AG04450 (cell line): ENCODE data around the gene CCM2L. TPM values are rescaled to one million over a fixed set of nuclear protein-coding genes. Genes with fewer than 3 reads are reported as not detected.

Experiments used
- CTCF ChIA-PET: fragments of 300-600, 350-600 bp; formaldehyde crosslinking; extraction: SDS; loops from one replicate; lab custom pipeline; 2022; ENCODE audit warnings: antibody characterized with exemption, inconsistent platforms; lab: Charles Lee
- POLR2A ChIA-PET: fragments of 350-600 bp; formaldehyde crosslinking; extraction: SDS; loops from one replicate; lab custom pipeline; 2021; ENCODE audit warnings: antibody characterized with exemption, inconsistent platforms; lab: Yijun Ruan, JAX
- DNase-seq: peaks from one replicate; pipeline ENCODE4 v3.0.0-alpha.2; 2011; ENCODE audit warnings: low read depth, low spot score
- H3K27ac ChIP-seq: one replicate; pipeline ENCODE4 v1.5.1; 2012; ENCODE audit warnings: low read depth, low read length, control low read depth
- H3K27me3 ChIP-seq: one replicate; pipeline ENCODE4 v1.6.0; 2012; ENCODE audit warnings: low read length; ENCODE audit not compliant: control insufficient read depth, insufficient read depth
- H3K4me3 ChIP-seq: 2 replicates; pipeline ENCODE4 v1.5.1; 2011; ENCODE audit warnings: mild to moderate bottlenecking, low read depth, low read length, control low read depth
- H3K9me3 ChIP-seq: 2 replicates; pipeline ENCODE4 v1.5.1; 2012; ENCODE audit warnings: low read length; ENCODE audit not compliant: control insufficient read depth, insufficient read depth
- polyA plus RNA-seq: library from polyadenylated mRNA; depleted of rRNA; stranded (reverse); fragments of >200 nt; gene quantifications from 2 replicates; pipeline ENCODE4 v1.2.3, GENCODE V29; 2011
- TF ChIP-seq, protein P1 (sequence below): IDR thresholded peaks from 2 replicates; pipeline ENCODE4 v1.5.1; 2011; ENCODE audit warnings: low read depth, low read length, control low read depth, inconsistent platforms

The CCM2L gene
- polyA plus RNA-seq, 1 experiment = not detected

DNA sequence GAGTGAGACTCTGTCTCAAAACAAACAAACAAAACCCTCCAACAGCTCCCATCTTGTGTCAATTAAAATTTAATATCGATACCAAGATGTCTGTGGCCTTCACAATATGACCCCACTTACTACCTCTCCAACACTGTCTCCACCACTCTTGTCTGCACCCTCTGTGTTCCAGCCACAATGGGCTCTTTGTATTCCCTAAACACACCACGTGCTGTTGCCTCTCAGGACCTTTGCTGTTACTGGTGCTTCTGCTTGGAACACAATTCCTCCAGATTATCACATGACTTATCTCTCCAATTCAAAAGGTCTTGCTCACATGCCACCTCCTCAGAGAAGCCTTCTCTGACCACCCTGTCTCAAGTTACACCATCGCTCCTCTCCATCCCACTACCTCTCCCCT, 35.8 kb downstream of the CCM2L start:
- ChIA-PET CTCF (interaction anchor here (1.6 kb wide), 1 partner anchor 15 kb away, joined by 6 read pairs; no protein-coding TSS in a partner anchor), POLR2A (no interaction called here)
- no peak for DNase-seq
- H3K27me3 ChIP-seq = peaks cover 39% of the 10 kb centered on the region
- no peak overlapping the region for H3K4me3 ChIP-seq
- H3K27ac ChIP-seq = no peak overlapping the region
- TF ChIP-seq, protein P1, sequence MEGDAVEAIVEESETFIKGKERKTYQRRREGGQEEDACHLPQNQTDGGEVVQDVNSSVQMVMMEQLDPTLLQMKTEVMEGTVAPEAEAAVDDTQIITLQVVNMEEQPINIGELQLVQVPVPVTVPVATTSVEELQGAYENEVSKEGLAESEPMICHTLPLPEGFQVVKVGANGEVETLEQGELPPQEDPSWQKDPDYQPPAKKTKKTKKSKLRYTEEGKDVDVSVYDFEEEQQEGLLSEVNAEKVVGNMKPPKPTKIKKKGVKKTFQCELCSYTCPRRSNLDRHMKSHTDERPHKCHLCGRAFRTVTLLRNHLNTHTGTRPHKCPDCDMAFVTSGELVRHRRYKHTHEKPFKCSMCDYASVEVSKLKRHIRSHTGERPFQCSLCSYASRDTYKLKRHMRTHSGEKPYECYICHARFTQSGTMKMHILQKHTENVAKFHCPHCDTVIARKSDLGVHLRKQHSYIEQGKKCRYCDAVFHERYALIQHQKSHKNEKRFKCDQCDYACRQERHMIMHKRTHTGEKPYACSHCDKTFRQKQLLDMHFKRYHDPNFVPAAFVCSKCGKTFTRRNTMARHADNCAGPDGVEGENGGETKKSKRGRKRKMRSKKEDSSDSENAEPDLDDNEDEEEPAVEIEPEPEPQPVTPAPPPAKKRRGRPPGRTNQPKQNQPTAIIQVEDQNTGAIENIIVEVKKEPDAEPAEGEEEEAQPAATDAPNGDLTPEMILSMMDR = no peak
- no peaks in the 10 kb centered on the region for H3K9me3 ChIP-seq

DNA sequence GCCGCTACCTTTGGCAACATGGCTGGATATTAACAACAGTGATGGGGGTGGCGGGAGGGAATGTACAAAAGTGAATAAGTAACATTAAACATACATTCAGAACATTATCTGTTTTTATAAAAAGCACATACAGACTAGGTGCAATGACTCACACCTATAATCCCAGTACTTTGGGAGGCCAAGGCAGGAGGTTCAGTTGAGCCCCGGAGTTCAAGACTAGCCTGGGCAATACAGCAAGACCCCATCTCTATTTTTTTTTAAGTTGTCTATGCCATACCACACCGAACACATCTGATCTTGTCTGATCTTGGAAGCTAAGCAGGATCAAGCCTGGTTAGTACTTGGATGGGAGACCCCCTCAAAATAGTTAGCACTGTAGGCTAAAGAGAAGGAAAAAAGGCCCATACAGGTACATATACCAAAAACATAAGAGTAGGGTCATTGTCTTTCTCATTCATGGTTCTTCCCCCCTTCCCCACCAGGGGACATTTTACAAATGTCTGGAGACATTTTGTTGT, 40.1 kb downstream of the CCM2L start:
- Histone ChIP-seq H3K9me3 (no peaks in the 10 kb centered on the region; the same call in 1 of the 2 replicates), H3K27me3 (peaks cover 52% of the 10 kb centered on the region), H3K27ac (no peak overlapping the region), H3K4me3 (no peak overlapping the region)
- no peak for DNase-seq
- ChIA-PET POLR2A (no interaction called here), CTCF (no interaction called here)
- TF ChIP-seq, protein P1 = no peak

DNA sequence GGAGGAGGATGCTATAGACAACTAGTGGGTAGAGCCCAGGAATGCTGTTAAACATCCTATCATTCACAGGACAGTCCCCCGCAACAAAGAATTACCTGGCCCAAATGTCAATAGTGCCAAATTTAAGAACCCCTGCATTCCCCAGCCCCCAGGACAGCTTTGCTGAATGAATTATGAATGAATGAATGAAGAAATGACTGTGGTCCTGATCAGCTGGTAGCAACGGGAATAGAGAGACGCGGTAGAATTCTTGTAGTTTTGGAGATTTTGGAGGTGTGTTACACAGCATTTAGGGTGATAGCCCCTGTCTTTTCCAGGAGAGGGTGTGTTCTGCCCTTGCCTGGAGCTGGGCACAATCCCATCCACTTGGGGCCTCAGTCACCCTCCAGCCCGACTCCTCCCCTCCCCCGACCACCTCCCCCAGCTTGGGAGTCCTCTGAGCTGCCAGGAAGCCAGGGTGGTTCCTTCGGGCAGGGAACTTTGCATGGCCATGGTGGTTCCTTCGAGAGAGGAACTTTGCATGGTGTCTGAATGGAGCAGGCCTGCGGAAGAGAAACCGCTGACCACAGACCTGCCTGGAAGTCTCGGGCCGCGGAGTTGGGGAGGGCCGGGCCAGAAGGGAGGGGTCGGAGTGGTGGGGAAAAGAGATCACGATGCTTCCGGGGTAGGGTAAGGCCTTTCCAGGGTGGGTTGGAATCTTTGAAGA, 40.8 kb downstream of the CCM2L start:
- ChIA-PET CTCF (interaction anchor here (0.6 kb wide), 1 partner anchor 198 kb away, joined by 3 read pairs; no protein-coding TSS in a partner anchor), POLR2A (no interaction called here)
- H3K27ac ChIP-seq = no peak overlapping the region
- peaks cover 50% of the 10 kb centered on the region for H3K27me3 ChIP-seq
- TF ChIP-seq, protein P1 = no peak
- no peaks in the 10 kb centered on the region; the same call in 1 of the 2 replicates for H3K9me3 ChIP-seq
- no peak for DNase-seq
- no peak overlapping the region for H3K4me3 ChIP-seq

DNA sequence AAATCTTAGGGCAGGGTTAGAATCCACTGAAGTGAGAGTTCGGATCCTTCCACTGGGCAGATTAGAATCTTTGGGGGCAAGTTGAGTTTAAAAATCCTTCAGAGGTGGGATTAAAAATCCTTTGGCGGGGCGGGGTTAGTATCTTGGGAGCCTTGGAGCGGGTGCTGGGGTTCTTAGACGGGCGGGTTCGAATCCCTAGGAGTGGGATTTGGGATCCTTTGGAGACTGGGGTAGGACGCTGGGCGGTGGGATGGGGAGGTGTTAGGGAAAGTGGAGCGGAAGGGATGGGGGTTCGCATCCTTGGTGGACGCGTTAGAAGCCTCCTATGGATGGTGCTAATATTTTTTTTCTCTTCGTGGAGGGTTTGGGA, 41.5 kb downstream of the CCM2L start:
- no peak overlapping the region for H3K27ac ChIP-seq
- ChIA-PET CTCF (interaction anchor here (0.6 kb wide), 1 partner anchor 199 kb away, joined by 3 read pairs; no protein-coding TSS in a partner anchor), POLR2A (no interaction called here)
- H3K27me3 ChIP-seq = peaks cover 50% of the 10 kb centered on the region
- H3K9me3 ChIP-seq = no peaks in the 10 kb centered on the region; the same call in 1 of the 2 replicates
- DNase-seq = no peak
- H3K4me3 ChIP-seq = no peak overlapping the region
- TF ChIP-seq, protein P1 = no peak
